H1 (cell line): ENCODE measurements around the gene FKBP8. TPM values are rescaled to one million over a fixed set of nuclear protein-coding genes. Genes with fewer than 3 reads are reported as not detected.

Source experiments
- CTCF ChIA-PET: fragments of 300-600 bp; sonication (Branson Sonifier 250); formaldehyde crosslinking; loops from one replicate; lab custom pipeline; 2021; ENCODE audit not compliant: partially characterized antibody; lab: Charles Lee
- POLR2A ChIA-PET: fragments of 300-600 bp; sonication (Branson Sonifier 250); formaldehyde crosslinking; loops from one replicate; lab custom pipeline; 2021; ENCODE audit warnings: inconsistent platforms; ENCODE audit not compliant: partially characterized antibody; lab: Charles Lee
- DNase-seq, 2 experiments: peaks; one replicate each; pipeline versions ENCODE4 v3.0.0 to v3.0.0-alpha.2; 2010 to 2022; ENCODE audit warnings: low spot score in 2 of 2, low read depth in 1 of 2, mixed read lengths in 1 of 2
- FAIRE-seq: peaks from 2 replicates; lab custom pipeline; 2011; peaks lifted over from hg19 to GRCh38; lab: Jason Lieb, UNC
- H2AFZ ChIP-seq: 2 replicates; pipeline ENCODE4 v1.8.1; 2012; ENCODE audit warnings: low read length, inconsistent platforms
- H2AK5ac ChIP-seq: 2 replicates; pipeline ENCODE4 v1.6.1; 2013; ENCODE audit warnings: low read depth, low read length
- H2BK120ac ChIP-seq: replicated peaks from 2 replicates; pipeline ENCODE3; 2013; ENCODE audit warnings: low read depth, low read length, inconsistent platforms
- H2BK12ac ChIP-seq: 2 replicates; pipeline ENCODE4 v1.6.1; 2013; ENCODE audit warnings: low read depth, low read length
- H2BK15ac ChIP-seq: 2 replicates; pipeline ENCODE4 v1.6.1; 2013; ENCODE audit warnings: low read length
- H2BK20ac ChIP-seq: 2 replicates; pipeline ENCODE4 v1.6.1; 2013; ENCODE audit warnings: low read length
- H2BK5ac ChIP-seq: 2 replicates; pipeline ENCODE4 v1.6.1; 2013; ENCODE audit warnings: low read depth, low read length
- H3K14ac ChIP-seq: 2 replicates; pipeline ENCODE4 v1.6.1; 2013; ENCODE audit warnings: inconsistent platforms; ENCODE audit not compliant: insufficient read length
- H3K18ac ChIP-seq: 2 replicates; pipeline ENCODE4 v1.6.1; 2013; ENCODE audit warnings: low read length; ENCODE audit errors: extremely low read depth
- H3K23ac ChIP-seq: 2 replicates; pipeline ENCODE4 v1.6.1; 2013; ENCODE audit warnings: inconsistent platforms; ENCODE audit not compliant: insufficient read length
- H3K23me2 ChIP-seq: 2 replicates; pipeline ENCODE4 v1.6.1; 2013; ENCODE audit warnings: low read depth, low read length
- H3K27ac ChIP-seq: 2 replicates; pipeline ENCODE4 v1.6.1; 2011; ENCODE audit warnings: low read depth, low read length, inconsistent platforms
- H3K27me3 ChIP-seq, 4 experiments: replicated peaks in 1 of 4; 1 replicate in 1 of 4; 2 replicates in 3 of 4; pipeline versions ENCODE4 v1.6.1 to v1.8.1; 2011 to 2013; ENCODE audit warnings: low read length in 3 of 4, mild to moderate bottlenecking in 3 of 4, inconsistent platforms in 2 of 4, mixed read lengths in 2 of 4, moderate library complexity in 1 of 4; ENCODE audit not compliant: control insufficient read depth in 3 of 4, insufficient read depth in 3 of 4; ENCODE audit errors: extremely low read depth in 1 of 4
- H3K36me3 ChIP-seq, 4 experiments: 2 replicates each; pipeline versions ENCODE4 v1.6.1 to v1.8.1; 2011 to 2013; ENCODE audit warnings: mild to moderate bottlenecking in 4 of 4, low read length in 3 of 4, moderate library complexity in 2 of 4, control low read depth in 1 of 4, inconsistent platforms in 1 of 4; ENCODE audit not compliant: insufficient read depth in 4 of 4, control insufficient read depth in 2 of 4
- H3K4ac ChIP-seq: replicated peaks from 2 replicates; pipeline ENCODE3; 2013; ENCODE audit warnings: low read length, low read depth, mixed read lengths, inconsistent platforms; ENCODE audit not compliant: insufficient read length
- H3K4me1 ChIP-seq, 4 experiments: replicated peaks in 1 of 4; 1 replicate in 1 of 4; 2 replicates in 3 of 4; pipeline versions ENCODE4 v1.6.1 to v1.8.1; 2011 to 2013; ENCODE audit warnings: low read length in 3 of 4, inconsistent platforms in 2 of 4, mixed read lengths in 1 of 4; ENCODE audit not compliant: insufficient read depth in 4 of 4, control insufficient read depth in 3 of 4
- H3K4me2 ChIP-seq, 2 experiments: 2 replicates each; pipeline versions ENCODE4 v1.6.1 to v1.8.1; 2011 to 2013; ENCODE audit warnings: low read depth in 2 of 2, low read length in 2 of 2, control low read depth in 1 of 2, inconsistent platforms in 1 of 2, mild to moderate bottlenecking in 1 of 2; ENCODE audit not compliant: insufficient read depth in 1 of 2
- H3K4me3 ChIP-seq, 4 experiments: fragments of 200-600, 300-600 bp in 1 of 4; sonication (generic), shearing (Covaris generic), sonication (Bioruptor Twin) in 1 of 4; 2 replicates each; pipeline versions ENCODE4 v1.5.1 to v1.8.1; 2011 to 2016; ENCODE audit warnings: low read length in 4 of 4, low read depth in 3 of 4, control low read depth in 2 of 4, inconsistent platforms in 2 of 4, mild to moderate bottlenecking in 2 of 4, mixed read lengths in 1 of 4, moderate library complexity in 1 of 4; ENCODE audit not compliant: insufficient read depth in 2 of 4; ENCODE audit errors: extremely low read depth in 1 of 4
- H3K56ac ChIP-seq: replicated peaks from 2 replicates; pipeline ENCODE3; 2013; ENCODE audit warnings: low read depth, mild to moderate bottlenecking, mixed read lengths, low read length, inconsistent platforms; ENCODE audit not compliant: insufficient read length
- H3K79me1 ChIP-seq: 2 replicates; pipeline ENCODE4 v1.6.1; 2013; ENCODE audit warnings: low read depth, low read length, control low read depth
- H3K79me2 ChIP-seq, 2 experiments: 2 replicates each; pipeline versions ENCODE4 v1.6.1 to v1.8.1; 2012 to 2013; ENCODE audit warnings: low read length in 2 of 2, mild to moderate bottlenecking in 2 of 2, inconsistent platforms in 1 of 2; ENCODE audit not compliant: insufficient read depth in 2 of 2, control insufficient read depth in 1 of 2
- H3K9ac ChIP-seq, 4 experiments: replicated peaks in 1 of 4; 1 replicate in 1 of 4; 2 replicates in 3 of 4; pipeline versions ENCODE4 v1.6.1 to v1.8.1; 2011 to 2013; ENCODE audit warnings: low read depth in 3 of 4, low read length in 3 of 4, control low read depth in 2 of 4, mild to moderate bottlenecking in 2 of 4, moderate library complexity in 2 of 4, inconsistent platforms in 1 of 4; ENCODE audit errors: extremely low read depth in 1 of 4
- H3K9me3 ChIP-seq, 2 experiments: 2 replicates each; pipeline versions ENCODE4 v1.6.1 to v1.8.1; 2012 to 2013; ENCODE audit warnings: mild to moderate bottlenecking in 2 of 2, moderate library complexity in 2 of 2, control low read depth in 1 of 2, inconsistent platforms in 1 of 2, low read depth in 1 of 2, low read length in 1 of 2, mixed read lengths in 1 of 2; ENCODE audit not compliant: insufficient read depth in 2 of 2
- H4K20me1 ChIP-seq, 2 experiments: replicated peaks in 1 of 2; 2 replicates each; pipeline versions ENCODE3 to v1.8.1; 2011 to 2013; ENCODE audit warnings: inconsistent platforms in 2 of 2, low read length in 2 of 2, mild to moderate bottlenecking in 1 of 2; ENCODE audit not compliant: insufficient read depth in 2 of 2, control insufficient read depth in 1 of 2
- H4K5ac ChIP-seq: 2 replicates; pipeline ENCODE4 v1.6.1; 2013; ENCODE audit warnings: low read length, low read depth, mixed read lengths, inconsistent platforms; ENCODE audit not compliant: insufficient read length
- H4K8ac ChIP-seq: 2 replicates; pipeline ENCODE4 v1.8.0; 2013; ENCODE audit warnings: mild to moderate bottlenecking, moderate library complexity, low read length, inconsistent platforms; ENCODE audit not compliant: insufficient read depth; ENCODE audit errors: extremely low read depth
- H4K91ac ChIP-seq: replicated peaks from 2 replicates; pipeline ENCODE3; 2013; ENCODE audit warnings: low read length, mixed read lengths, inconsistent platforms; ENCODE audit not compliant: insufficient read length
- CBX8 ChIP-seq: fragments of 300-800, 300-1000 bp; sonication (generic); IDR thresholded peaks from 2 replicates; pipeline ENCODE4 v1.7.1; 2016; ENCODE audit warnings: low read depth, low read length, borderline replicate concordance
- EZH2 ChIP-seq: fragments of 200-600 bp; sonication (generic); IDR thresholded peaks from 2 replicates; pipeline ENCODE4 v1.7.1; 2012; ENCODE audit warnings: low read depth, mild to moderate bottlenecking, moderate library complexity, low read length, inconsistent platforms; ENCODE audit not compliant: severe bottlenecking
- FOSL1 ChIP-seq: IDR thresholded peaks from 2 replicates; pipeline ENCODE4 v1.6.1; 2011; ENCODE audit warnings: mild to moderate bottlenecking, low read depth, low read length, moderate library complexity; ENCODE audit not compliant: insufficient read depth
- KDM1A ChIP-seq: fragments of 200-600, 300-600 bp; sonication (generic); IDR thresholded peaks from 2 replicates; pipeline ENCODE4 v1.7.1; 2016; ENCODE audit warnings: mild to moderate bottlenecking, low read length, borderline replicate concordance
- KDM5A ChIP-seq: fragments of 200-600 bp; IDR thresholded peaks from 2 replicates; pipeline ENCODE4 v1.7.1; 2012; ENCODE audit warnings: mild to moderate bottlenecking, low read length, inconsistent platforms, mixed read lengths
- TAF1 ChIP-seq: IDR thresholded peaks from 2 replicates; pipeline ENCODE4 v1.6.1; 2011; ENCODE audit warnings: mild to moderate bottlenecking, low read depth, low read length
- YY1 ChIP-seq: IDR thresholded peaks from 2 replicates; pipeline ENCODE4 v1.6.1; 2011; ENCODE audit warnings: low read depth, mild to moderate bottlenecking, low read length
- WGBS, 2 experiments: shearing (Covaris generic) in 1 of 2; methylation state at CpG; one replicate each; pipeline versions ENCODE4 v1.1.6 to v1.1.7; 2013 to 2015; ENCODE audit warnings: low lambda C conversion rate in 2 of 2, mixed read lengths in 2 of 2, inconsistent platforms in 1 of 2, low coverage in 1 of 2, missing lambda C conversion rate in 1 of 2; ENCODE audit not compliant: insufficient replicate concordance in 2 of 2, insufficient coverage in 1 of 2, insufficient read length in 1 of 2; ENCODE audit errors: extremely low coverage in 1 of 2, missing lambda C conversion rate in 1 of 2; 5-methylcytosine and 5-hydroxymethylcytosine counted together
- polyA plus RNA-seq, 7 experiments: library from polyadenylated mRNA; depleted of rRNA in 3 of 7; stranded (reverse) in 5 of 7; unstranded in 2 of 7; fragments of >200 nt in 5 of 7; fragments of 200-250 nt in 2 of 7; gene quantifications; 1 replicate in 5 of 7; 2 replicates in 1 of 7; 4 replicates in 1 of 7; pipeline versions ENCODE4 v1.2.1 to v1.2.3, GENCODE V29; 2011 to 2013; ENCODE audit warnings: missing spikeins in 2 of 7, mixed read lengths in 2 of 7
- total RNA-seq: library from RNA; stranded (reverse); fragmentation: NEBNext Ultra II Directional; extraction: Animal tissue kit (Norgen Biotek cat#: 25700); gene quantifications from 2 replicates; pipeline ENCODE4 v1.2.1, GENCODE V29; 2021
- TF ChIP-seq, protein P1 (sequence below): IDR thresholded peaks from 2 replicates; pipeline ENCODE4 v1.6.1; 2011; ENCODE audit warnings: low read depth, mild to moderate bottlenecking, low read length; ENCODE audit not compliant: insufficient read depth
- TF ChIP-seq, protein P2 (sequence below): IDR thresholded peaks from 2 replicates; pipeline ENCODE4 v1.6.1; 2011; ENCODE audit warnings: low read length, improper control_type of control experiment
- TF ChIP-seq, protein P3 (sequence below): IDR thresholded peaks from 2 replicates; pipeline ENCODE4 v1.6.1; 2012; ENCODE audit warnings: low read length, inconsistent platforms

Gene FKBP8
- total and polyA plus RNA-seq, 2 of the 8 experiments (the other 6 are each of a cell fraction or from before 2014, with no cell fraction given) = 264 to 309 TPM

DNA sequence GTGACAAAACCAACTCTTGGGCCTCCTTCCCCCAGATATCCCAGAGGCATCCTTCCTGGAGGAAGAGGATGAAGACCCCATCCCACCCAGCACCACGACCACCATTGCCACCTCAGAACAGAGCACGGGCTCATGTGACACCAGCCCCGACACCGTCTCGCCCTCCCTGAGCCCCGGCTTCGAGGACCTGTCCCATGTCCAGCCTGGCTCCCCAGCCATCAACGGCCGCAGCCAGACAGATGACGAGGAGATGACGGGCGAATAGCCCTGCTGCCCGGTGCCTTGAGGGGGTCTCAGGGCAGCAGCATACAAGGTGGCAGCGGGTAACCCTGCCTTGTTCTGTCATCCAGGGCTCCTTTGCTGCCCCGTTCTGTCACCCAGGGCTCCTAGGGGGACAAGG lies 25.0 kb upstream of the FKBP8 start:
- 92% methylated on average over 15 of the region's 15 CpGs; no CpG with 5 or more reads in 1 of the 2 experiments for WGBS, 2 experiments
- POLR2A ChIA-PET = interaction anchor here (1.1 to 2.5 kb wide), 5 partner anchors 9 to 21 kb away, joined by 3 to 11 read pairs (median 5); partner anchors contain the start of gene REX1BD
- FAIRE-seq (no peak), DNase-seq (no peak)
- Histone ChIP-seq H2BK12ac (no peak overlapping the region), H3K27ac (no peak overlapping the region), H3K79me2 (peaks cover 12 to 16% of the 10 kb centered on the region in 2 experiments), H2AK5ac (no peak overlapping the region), H3K4me1 (peaks cover 0 to 9% (median 5%) of the 10 kb centered on the region in 4 experiments; a peak in 6 of 7 replicates), H2BK120ac (no peak overlapping the region), H4K5ac (no peak overlapping the region), H3K36me3 (peaks cover 17 to 53% (median 37%) of the 10 kb centered on the region in 4 experiments), H3K4me2 (no peak overlapping the region), H3K4me3 (no peak overlapping the region), H3K56ac (no peak overlapping the region), H3K23me2 (peaks cover 10% of the 10 kb centered on the region), H3K14ac (no peak overlapping the region), H2BK5ac (no peak overlapping the region), H3K27me3 (no peaks in the 10 kb centered on the region), H3K18ac (no peak overlapping the region), H4K91ac (no peak overlapping the region), H3K23ac (no peak overlapping the region), H2BK15ac (no peak overlapping the region), H4K8ac (no peak overlapping the region), H4K20me1 (peaks cover 7 to 12% of the 10 kb centered on the region in 2 experiments), H2BK20ac (no peak overlapping the region), H3K9ac (no peak overlapping the region), H3K4ac (no peak overlapping the region), H3K79me1 (peaks cover 9% of the 10 kb centered on the region), H2AFZ (no peak overlapping the region), H3K9me3 (no peaks in the 10 kb centered on the region)
- CTCF ChIA-PET = interaction anchor here (1.3 kb wide), 1 partner anchor 98 kb away, joined by 6 read pairs; no protein-coding TSS in a partner anchor
- TF ChIP-seq, protein P1, sequence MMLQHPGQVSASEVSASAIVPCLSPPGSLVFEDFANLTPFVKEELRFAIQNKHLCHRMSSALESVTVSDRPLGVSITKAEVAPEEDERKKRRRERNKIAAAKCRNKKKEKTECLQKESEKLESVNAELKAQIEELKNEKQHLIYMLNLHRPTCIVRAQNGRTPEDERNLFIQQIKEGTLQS = no peak
- TF ChIP-seq KDM5A (no peak), KDM1A (no peak), YY1 (no peak), TAF1 (no peak), FOSL1 (no peak), EZH2 (no peak), CBX8 (no peak)
- TF ChIP-seq, protein P2, sequence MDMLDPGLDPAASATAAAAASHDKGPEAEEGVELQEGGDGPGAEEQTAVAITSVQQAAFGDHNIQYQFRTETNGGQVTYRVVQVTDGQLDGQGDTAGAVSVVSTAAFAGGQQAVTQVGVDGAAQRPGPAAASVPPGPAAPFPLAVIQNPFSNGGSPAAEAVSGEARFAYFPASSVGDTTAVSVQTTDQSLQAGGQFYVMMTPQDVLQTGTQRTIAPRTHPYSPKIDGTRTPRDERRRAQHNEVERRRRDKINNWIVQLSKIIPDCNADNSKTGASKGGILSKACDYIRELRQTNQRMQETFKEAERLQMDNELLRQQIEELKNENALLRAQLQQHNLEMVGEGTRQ = no peak
- TF ChIP-seq, protein P3, sequence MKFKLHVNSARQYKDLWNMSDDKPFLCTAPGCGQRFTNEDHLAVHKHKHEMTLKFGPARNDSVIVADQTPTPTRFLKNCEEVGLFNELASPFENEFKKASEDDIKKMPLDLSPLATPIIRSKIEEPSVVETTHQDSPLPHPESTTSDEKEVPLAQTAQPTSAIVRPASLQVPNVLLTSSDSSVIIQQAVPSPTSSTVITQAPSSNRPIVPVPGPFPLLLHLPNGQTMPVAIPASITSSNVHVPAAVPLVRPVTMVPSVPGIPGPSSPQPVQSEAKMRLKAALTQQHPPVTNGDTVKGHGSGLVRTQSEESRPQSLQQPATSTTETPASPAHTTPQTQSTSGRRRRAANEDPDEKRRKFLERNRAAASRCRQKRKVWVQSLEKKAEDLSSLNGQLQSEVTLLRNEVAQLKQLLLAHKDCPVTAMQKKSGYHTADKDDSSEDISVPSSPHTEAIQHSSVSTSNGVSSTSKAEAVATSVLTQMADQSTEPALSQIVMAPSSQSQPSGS = no peak
